GM12892 (cell line): Measurements from ENCODE around the gene PDCD1.

ENCODE experiments used
- POLR2A ChIP-seq: IDR thresholded peaks from 2 replicates; pipeline ENCODE4 v1.6.1; 2011; ENCODE audit warnings: low read depth, low read length, control low read depth
- POLR2AphosphoS5 ChIP-seq: IDR thresholded peaks from 2 replicates; pipeline ENCODE4 v1.6.1; 2011; ENCODE audit warnings: low read depth, low read length, control low read depth
- TAF1 ChIP-seq: IDR thresholded peaks from 2 replicates; pipeline ENCODE4 v1.6.1; 2011; ENCODE audit warnings: low read depth, mild to moderate bottlenecking, control low read depth, low read length, borderline replicate concordance

DNA sequence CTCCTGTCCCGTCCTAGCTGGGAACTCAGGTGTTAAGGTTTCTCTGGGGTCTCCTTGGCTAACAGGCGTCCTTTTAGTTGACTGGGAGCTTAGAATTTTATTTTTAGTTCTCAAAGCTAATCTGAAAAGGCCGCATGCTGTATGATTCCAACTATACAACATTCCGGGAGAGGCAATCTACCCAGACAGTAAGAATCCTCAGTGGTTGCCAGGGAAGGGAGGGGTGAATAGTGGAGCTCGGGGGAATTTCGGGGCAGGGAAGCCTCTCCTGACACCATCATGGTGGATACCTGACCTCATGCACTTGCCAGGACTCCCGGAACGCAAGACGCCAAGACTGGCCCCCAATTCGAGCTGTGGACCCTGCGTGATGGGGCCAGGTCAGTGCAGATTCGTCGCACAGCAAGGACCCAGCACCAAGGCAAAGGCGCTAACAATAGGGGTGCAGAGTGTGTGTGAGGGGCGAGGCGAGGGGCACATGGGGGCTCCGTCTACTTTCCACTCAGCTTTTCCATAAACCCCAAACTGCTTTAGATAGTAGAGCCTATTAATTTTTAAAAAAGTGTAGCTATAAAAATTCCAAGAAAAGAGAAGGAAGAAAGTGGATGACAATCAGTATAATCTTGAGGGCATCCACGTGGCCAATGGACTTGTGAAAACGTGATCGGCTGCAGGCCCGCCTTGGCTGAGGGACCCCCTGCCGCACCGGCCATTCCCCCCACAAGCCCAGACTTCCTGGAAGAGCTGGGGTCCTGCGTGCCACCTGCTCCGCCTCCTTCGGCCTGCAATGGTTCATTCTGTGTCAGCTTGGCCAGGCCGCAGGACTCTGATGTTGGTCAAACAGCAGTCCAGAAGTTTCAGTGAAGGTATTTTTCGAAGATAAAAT lies 17.3 kb downstream of the PDCD1 start:
- TF ChIP-seq POLR2A (no peak), POLR2AphosphoS5 (no peak), TAF1 (no peak)
